Measurements from ENCODE around the gene NTHL1. TPM values are rescaled to one million over a fixed set of nuclear protein-coding genes. Genes with fewer than 3 reads are reported as not detected.

The NTHL1 gene
- total and polyA plus RNA-seq, 2 of the 8 experiments (the other 6 are each of a cell fraction or from before 2014, with no cell fraction given), result 70.9 to 150 TPM

DNA sequence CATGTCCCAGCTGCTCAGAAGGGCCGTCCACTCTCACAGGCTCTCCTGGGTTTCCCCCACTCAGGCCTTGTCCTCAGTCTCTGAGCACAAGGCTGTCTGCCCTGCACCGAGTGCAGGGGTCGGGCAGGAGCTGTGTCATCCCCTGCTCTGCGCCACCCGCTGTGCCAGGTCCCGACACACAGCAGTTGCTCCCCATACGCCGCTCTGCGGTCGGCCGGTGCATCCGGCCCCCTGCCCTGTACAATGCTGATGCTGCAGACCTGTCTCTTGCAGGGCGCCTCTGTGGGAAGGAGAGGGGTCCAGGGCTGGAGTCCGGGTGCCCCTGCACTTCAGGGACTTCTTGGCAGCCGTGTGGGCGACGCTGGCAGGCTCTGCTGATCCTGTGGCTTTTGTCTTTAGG lies 6.3 kb upstream of the NTHL1 start:
- Histone ChIP-seq H3K4me3 (ENCODE audit: extremely low read depth in 1 of 4, insufficient read depth in 2 of 4, low read depth in 3 of 4, low read length in 4 of 4) (no peak overlapping the region), H3K23ac (ENCODE audit: insufficient read length) (no peak overlapping the region), H4K20me1 (replicated peaks in 1 of 2; ENCODE audit: control insufficient read depth in 1 of 2, insufficient read depth in 2 of 2, low read length in 2 of 2) (peaks cover 2 to 8% of the 10 kb centered on the region in 2 experiments), H3K4ac (replicated peaks; ENCODE audit: insufficient read length, low read depth, low read length) (no peak overlapping the region), H2BK12ac (ENCODE audit: low read depth, low read length) (no peak overlapping the region), H3K9me3 (ENCODE audit: insufficient read depth in 2 of 2, low read depth in 1 of 2, low read length in 1 of 2) (no peaks in the 10 kb centered on the region), H3K36me3 (ENCODE audit: control insufficient read depth in 2 of 4, insufficient read depth in 4 of 4, low read length in 3 of 4) (peaks cover 0 to 5% (median 4%) of the 10 kb centered on the region in 4 experiments; a peak in 3 of 8 replicates), H3K4me2 (ENCODE audit: insufficient read depth in 1 of 2, low read depth in 2 of 2, low read length in 2 of 2) (no peak overlapping the region), H2BK5ac (ENCODE audit: low read depth, low read length) (no peak overlapping the region), H2BK120ac (replicated peaks; ENCODE audit: low read depth, low read length) (no peak overlapping the region), H4K91ac (replicated peaks; ENCODE audit: insufficient read length, low read length) (no peak overlapping the region), H3K56ac (replicated peaks; ENCODE audit: insufficient read length, low read depth, low read length) (no peak overlapping the region), H3K14ac (ENCODE audit: insufficient read length) (no peak overlapping the region), H3K23me2 (ENCODE audit: low read depth, low read length) (no peaks in the 10 kb centered on the region), H3K27ac (ENCODE audit: low read depth, low read length) (no peak overlapping the region), H2AK5ac (ENCODE audit: low read depth, low read length) (no peak overlapping the region), H3K4me1 (replicated peaks in 1 of 4; ENCODE audit: control insufficient read depth in 3 of 4, insufficient read depth in 4 of 4, low read length in 3 of 4) (no peaks in the 10 kb centered on the region), H3K27me3 (replicated peaks in 1 of 4; ENCODE audit: control insufficient read depth in 3 of 4, extremely low read depth in 1 of 4, insufficient read depth in 3 of 4, low read length in 3 of 4) (no peaks in the 10 kb centered on the region), H2AFZ (ENCODE audit: low read length) (no peak overlapping the region), H3K79me1 (ENCODE audit: low read depth, low read length) (0 out of 2 replicates have a peak, but pooled peaks cover 2% of the 10 kb centered on the region), H4K8ac (ENCODE audit: extremely low read depth, insufficient read depth, low read length) (no peak overlapping the region), H2BK20ac (ENCODE audit: low read length) (no peak overlapping the region), H3K18ac (ENCODE audit: extremely low read depth, low read length) (no peak overlapping the region), H3K9ac (replicated peaks in 1 of 4; ENCODE audit: extremely low read depth in 1 of 4, low read depth in 3 of 4, low read length in 3 of 4) (no peak overlapping the region), H4K5ac (ENCODE audit: insufficient read length, low read depth, low read length) (no peak overlapping the region), H2BK15ac (ENCODE audit: low read length) (no peak overlapping the region), H3K79me2 (ENCODE audit: control insufficient read depth in 1 of 2, insufficient read depth in 2 of 2, low read length in 2 of 2) (no peaks in the 10 kb centered on the region)
- no peak for FAIRE-seq
- ChIA-PET CTCF (ENCODE audit: partially characterized antibody) (interaction anchor here (1.0 to 2.3 kb wide), 2 partner anchors 10 to 31 kb away, joined by 3 to 4 read pairs; no protein-coding TSS in a partner anchor), POLR2A (ENCODE audit: partially characterized antibody) (interaction anchor here (2.0 kb wide), 1 partner anchor 53 kb away, joined by 5 read pairs; no protein-coding TSS in a partner anchor)
- 92% methylated on average over 17 of the region's 17 CpGs; no CpG with 5 or more reads in 1 of the 2 experiments for WGBS, 2 experiments (ENCODE audit: extremely low coverage in 1 of 2, insufficient coverage in 1 of 2, insufficient read length in 1 of 2, insufficient replicate concordance in 2 of 2, low coverage in 1 of 2, low lambda C conversion rate in 2 of 2, missing lambda C conversion rate in 1 of 2)
- no peak for DNase-seq (ENCODE audit: low read depth in 1 of 2, low spot score in 2 of 2)
- TF ChIP-seq RBBP5 (IDR thresholded peaks at IDR 0.05; ENCODE audit: borderline replicate concordance, low read depth, low read length) (no peak), NANOG (IDR thresholded peaks at IDR 0.05; ENCODE audit: insufficient read depth, low read depth, low read length, poor library complexity, severe bottlenecking) (no peak), YY1 (IDR thresholded peaks at IDR 0.05; ENCODE audit: low read depth, low read length) (no peak), KDM1A (IDR thresholded peaks at IDR 0.05; ENCODE audit: borderline replicate concordance, low read length) (no peak), MAFK (IDR thresholded peaks at IDR 0.05; ENCODE audit: low read depth, low read length) (no peak), BACH1 (IDR thresholded peaks at IDR 0.05; ENCODE audit: low read length) (no peak), SAP30 (IDR thresholded peaks at IDR 0.05; ENCODE audit: insufficient read depth, insufficient replicate concordance, low read length) (no peak), POLR2AphosphoS5 (IDR thresholded peaks at IDR 0.05; ENCODE audit: low read depth, low read length) (no peak), TAF1 (IDR thresholded peaks at IDR 0.05; ENCODE audit: low read depth, low read length) (no peak), SP1 (IDR thresholded peaks at IDR 0.05; ENCODE audit: low read depth, low read length) (no peak), CHD1 (IDR thresholded peaks at IDR 0.05; ENCODE audit: low read depth, low read length) (no peak), CBX8 (IDR thresholded peaks at IDR 0.05; ENCODE audit: borderline replicate concordance, low read depth, low read length) (no peak), SRF (IDR thresholded peaks at IDR 0.05; ENCODE audit: low read depth, low read length) (no peak)
- TF ChIP-seq, protein P1, sequence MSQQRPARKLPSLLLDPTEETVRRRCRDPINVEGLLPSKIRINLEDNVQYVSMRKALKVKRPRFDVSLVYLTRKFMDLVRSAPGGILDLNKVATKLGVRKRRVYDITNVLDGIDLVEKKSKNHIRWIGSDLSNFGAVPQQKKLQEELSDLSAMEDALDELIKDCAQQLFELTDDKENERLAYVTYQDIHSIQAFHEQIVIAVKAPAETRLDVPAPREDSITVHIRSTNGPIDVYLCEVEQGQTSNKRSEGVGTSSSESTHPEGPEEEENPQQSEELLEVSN (IDR thresholded peaks at IDR 0.05), result no peak

All from H1 (cell line).